ENCODE measurements around the gene TUBA3C. TPM values are rescaled to one million over a fixed set of nuclear protein-coding genes. Genes with fewer than 3 reads are reported as not detected.

Gene TUBA3C
- total and polyA plus RNA-seq, 4 experiments from 2014 or later, result not detected

GRCh38 chr13:19173752-19174151 lies 7.9 kb downstream of the TUBA3C start:
- H3K27me3 ChIP-seq (ENCODE audit: insufficient read depth, low read length), result no peaks in the 10 kb centered on the region
- Mint-ChIP-seq H3K4me3 (no peak overlapping the region), H3K36me3 (no peaks in the 10 kb centered on the region), H3K9me3 (peaks cover 0 to 3% (median 0%) of the 10 kb centered on the region in 8 donors), H3K27ac (no peak overlapping the region), H3K27me3 (no peaks in the 10 kb centered on the region), H3K4me1 (no peaks in the 10 kb centered on the region)
- CTCF ChIA-PET (ENCODE audit: partially characterized antibody), result no interaction called here
- DNase-seq, result no peak
- H3K4me3 ChIP-seq (ENCODE audit: low read length in 2 of 2), result no peak overlapping the region
- no peaks in the 10 kb centered on the region for H3K4me1 ChIP-seq (ENCODE audit: insufficient read depth, low read length)
- POLR2A ChIA-PET (ENCODE audit: partially characterized antibody), result no interaction called here
- no peaks in the 10 kb centered on the region for H3K9me3 ChIP-seq (ENCODE audit: control insufficient read depth in 1 of 2, low read length in 2 of 2)
- H3K27ac ChIP-seq (ENCODE audit: low read depth, low read length), result no peak overlapping the region
- no peaks in the 10 kb centered on the region for H3K36me3 ChIP-seq (ENCODE audit: insufficient read depth, low read length)
- intact Hi-C loops (cut with micrococcal nuclease), result no loop called here

GRCh38 chr13:19172647-19173030 lies 9.0 kb downstream of the TUBA3C start:
- intact Hi-C loops (cut with micrococcal nuclease), result no loop called here
- H3K27ac ChIP-seq (ENCODE audit: low read depth, low read length), result no peak overlapping the region
- CTCF ChIA-PET (ENCODE audit: partially characterized antibody), result no interaction called here

GRCh38 chr13:19172007-19172646 lies 9.5 kb downstream of the TUBA3C start:
- Histone ChIP-seq H3K27ac (ENCODE audit: low read depth, low read length) (no peak overlapping the region), H3K4me3 (ENCODE audit: low read length in 2 of 2) (no peak overlapping the region), H3K27me3 (ENCODE audit: insufficient read depth, low read length) (no peaks in the 10 kb centered on the region), H3K36me3 (ENCODE audit: insufficient read depth, low read length) (no peaks in the 10 kb centered on the region), H3K9me3 (ENCODE audit: control insufficient read depth in 1 of 2, low read length in 2 of 2) (no peaks in the 10 kb centered on the region), H3K4me1 (ENCODE audit: insufficient read depth, low read length) (no peaks in the 10 kb centered on the region)
- no peak overlapping the region for H3K27ac Mint-ChIP-seq
- no peak overlapping the region for H3K4me3 Mint-ChIP-seq
- POLR2A ChIA-PET (ENCODE audit: partially characterized antibody), result no interaction called here
- CTCF ChIA-PET (ENCODE audit: partially characterized antibody), result no interaction called here
- no peak for DNase-seq
- no peaks in the 10 kb centered on the region for H3K9me3 Mint-ChIP-seq
- intact Hi-C loops (cut with micrococcal nuclease), result no loop called here
- no peaks in the 10 kb centered on the region for H3K36me3 Mint-ChIP-seq
- H3K4me1 Mint-ChIP-seq, result no peaks in the 10 kb centered on the region
- H3K27me3 Mint-ChIP-seq, result no peaks in the 10 kb centered on the region

More at GRCh38 chr13:19172647-19173030, 9.0 kb downstream of the TUBA3C start:
- Histone ChIP-seq H3K36me3 (ENCODE audit: insufficient read depth, low read length) (no peaks in the 10 kb centered on the region), H3K4me3 (ENCODE audit: low read length in 2 of 2) (no peak overlapping the region), H3K4me1 (ENCODE audit: insufficient read depth, low read length) (no peaks in the 10 kb centered on the region), H3K9me3 (ENCODE audit: control insufficient read depth in 1 of 2, low read length in 2 of 2) (no peaks in the 10 kb centered on the region), H3K27me3 (ENCODE audit: insufficient read depth, low read length) (no peaks in the 10 kb centered on the region)
- POLR2A ChIA-PET (ENCODE audit: partially characterized antibody), result no interaction called here
- DNase-seq, result no peak
- no peak overlapping the region for H3K27ac Mint-ChIP-seq
- H3K36me3 Mint-ChIP-seq, result no peaks in the 10 kb centered on the region
- H3K4me1 Mint-ChIP-seq, result no peaks in the 10 kb centered on the region
- H3K9me3 Mint-ChIP-seq, result peaks cover 0 to 3% (median 0%) of the 10 kb centered on the region in 8 donors
- H3K27me3 Mint-ChIP-seq, result no peaks in the 10 kb centered on the region
- H3K4me3 Mint-ChIP-seq, result no peak overlapping the region

- intact Hi-C loops (cut with micrococcal nuclease), result no loop called here
- no peak for DNase-seq
- Histone ChIP-seq H3K4me3 (ENCODE audit: low read length in 2 of 2) (no peak overlapping the region), H3K9me3 (ENCODE audit: control insufficient read depth in 1 of 2, low read length in 2 of 2) (no peaks in the 10 kb centered on the region), H3K4me1 (ENCODE audit: insufficient read depth, low read length) (no peaks in the 10 kb centered on the region), H3K36me3 (ENCODE audit: insufficient read depth, low read length) (no peaks in the 10 kb centered on the region), H3K27ac (ENCODE audit: low read depth, low read length) (no peak overlapping the region), H3K27me3 (ENCODE audit: insufficient read depth, low read length) (no peaks in the 10 kb centered on the region)
- no peaks in the 10 kb centered on the region for H3K4me1 Mint-ChIP-seq
- H3K36me3 Mint-ChIP-seq, result no peaks in the 10 kb centered on the region
- no peaks in the 10 kb centered on the region for H3K27me3 Mint-ChIP-seq
- POLR2A ChIA-PET (ENCODE audit: partially characterized antibody), result no interaction called here
- no peak overlapping the region for H3K4me3 Mint-ChIP-seq
- no peak overlapping the region for H3K27ac Mint-ChIP-seq
- H3K9me3 Mint-ChIP-seq, result no peaks in the 10 kb centered on the region
- CTCF ChIA-PET (ENCODE audit: partially characterized antibody), result no interaction called here
Measured at GRCh38 chr13:19171563-19171962, 10.1 kb downstream of the TUBA3C start.

- intact Hi-C loops (cut with micrococcal nuclease), result no loop called here
- Histone ChIP-seq H3K9me3 (ENCODE audit: control insufficient read depth in 1 of 2, low read length in 2 of 2) (no peaks in the 10 kb centered on the region), H3K4me3 (ENCODE audit: low read length in 2 of 2) (no peak overlapping the region), H3K27ac (ENCODE audit: low read depth, low read length) (no peak overlapping the region), H3K4me1 (ENCODE audit: insufficient read depth, low read length) (no peaks in the 10 kb centered on the region), H3K27me3 (ENCODE audit: insufficient read depth, low read length) (no peaks in the 10 kb centered on the region), H3K36me3 (ENCODE audit: insufficient read depth, low read length) (no peaks in the 10 kb centered on the region)
- H3K27me3 Mint-ChIP-seq, result no peaks in the 10 kb centered on the region
- DNase-seq, result no peak
- CTCF ChIA-PET (ENCODE audit: partially characterized antibody), result no interaction called here
- H3K9me3 Mint-ChIP-seq, result peaks cover 0 to 2% (median 0%) of the 10 kb centered on the region in 8 donors
- H3K36me3 Mint-ChIP-seq, result no peaks in the 10 kb centered on the region
- H3K4me1 Mint-ChIP-seq, result no peaks in the 10 kb centered on the region
- H3K4me3 Mint-ChIP-seq, result no peak overlapping the region
- no peak overlapping the region for H3K27ac Mint-ChIP-seq
- POLR2A ChIA-PET (ENCODE audit: partially characterized antibody), result no interaction called here
Measured at GRCh38 chr13:19169991-19170390, 11.6 kb downstream of the TUBA3C start.

- no peaks in the 10 kb centered on the region for H3K36me3 Mint-ChIP-seq
- Histone ChIP-seq H3K27me3 (ENCODE audit: insufficient read depth, low read length) (no peaks in the 10 kb centered on the region), H3K9me3 (ENCODE audit: control insufficient read depth in 1 of 2, low read length in 2 of 2) (no peaks in the 10 kb centered on the region), H3K4me1 (ENCODE audit: insufficient read depth, low read length) (no peaks in the 10 kb centered on the region), H3K4me3 (ENCODE audit: low read length in 2 of 2) (no peak overlapping the region), H3K36me3 (ENCODE audit: insufficient read depth, low read length) (no peaks in the 10 kb centered on the region), H3K27ac (ENCODE audit: low read depth, low read length) (no peak overlapping the region)
- no peaks in the 10 kb centered on the region for H3K4me1 Mint-ChIP-seq
- no peak overlapping the region for H3K27ac Mint-ChIP-seq
- ChIA-PET POLR2A (ENCODE audit: partially characterized antibody) (no interaction called here), CTCF (ENCODE audit: partially characterized antibody) (no interaction called here)
- no peak for DNase-seq
- intact Hi-C loops (cut with micrococcal nuclease), result no loop called here
- H3K4me3 Mint-ChIP-seq, result no peak overlapping the region
- H3K27me3 Mint-ChIP-seq, result no peaks in the 10 kb centered on the region
- peaks cover 0 to 2% (median 0%) of the 10 kb centered on the region in 8 donors for H3K9me3 Mint-ChIP-seq
Measured at GRCh38 chr13:19169496-19169895, 12.1 kb downstream of the TUBA3C start.

- H3K4me1 Mint-ChIP-seq, result no peaks in the 10 kb centered on the region
- no peaks in the 10 kb centered on the region for H3K9me3 ChIP-seq (ENCODE audit: control insufficient read depth in 1 of 2, low read length in 2 of 2)
- H3K9me3 Mint-ChIP-seq, result peaks cover 2 to 24% (median 9%) of the 10 kb centered on the region in 8 donors
- no peak overlapping the region for H3K27ac ChIP-seq (ENCODE audit: low read depth, low read length)
- H3K27ac Mint-ChIP-seq, result no peak overlapping the region
- H3K36me3 Mint-ChIP-seq, result no peaks in the 10 kb centered on the region
- CTCF ChIA-PET (ENCODE audit: partially characterized antibody), result no interaction called here
- H3K4me1 ChIP-seq (ENCODE audit: insufficient read depth, low read length), result no peaks in the 10 kb centered on the region
- H3K27me3 Mint-ChIP-seq, result no peaks in the 10 kb centered on the region
- no peaks in the 10 kb centered on the region for H3K27me3 ChIP-seq (ENCODE audit: insufficient read depth, low read length)
- no peaks in the 10 kb centered on the region for H3K36me3 ChIP-seq (ENCODE audit: insufficient read depth, low read length)
- DNase-seq, result no peak
- intact Hi-C loops (cut with micrococcal nuclease), result no loop called here
- POLR2A ChIA-PET (ENCODE audit: partially characterized antibody), result no interaction called here
- H3K4me3 Mint-ChIP-seq, result no peak overlapping the region
- no peak overlapping the region for H3K4me3 ChIP-seq (ENCODE audit: low read length in 2 of 2)
Measured at GRCh38 chr13:19161308-19161707, 20.3 kb downstream of the TUBA3C start.
